Erythroblast (primary cell): Measurements from ENCODE around the gene MAGEF1.

Source experiments
- GATA1 ChIP-seq: IDR thresholded peaks from 2 replicates; pipeline ENCODE4 v1.6.1; 2011; ENCODE audit warnings: low read depth, mild to moderate bottlenecking, control low read depth, low read length, moderate library complexity
- POLR2A ChIP-seq: IDR thresholded peaks from 2 replicates; pipeline ENCODE4 v1.6.1; 2011; ENCODE audit warnings: mild to moderate bottlenecking, low read length

DNA sequence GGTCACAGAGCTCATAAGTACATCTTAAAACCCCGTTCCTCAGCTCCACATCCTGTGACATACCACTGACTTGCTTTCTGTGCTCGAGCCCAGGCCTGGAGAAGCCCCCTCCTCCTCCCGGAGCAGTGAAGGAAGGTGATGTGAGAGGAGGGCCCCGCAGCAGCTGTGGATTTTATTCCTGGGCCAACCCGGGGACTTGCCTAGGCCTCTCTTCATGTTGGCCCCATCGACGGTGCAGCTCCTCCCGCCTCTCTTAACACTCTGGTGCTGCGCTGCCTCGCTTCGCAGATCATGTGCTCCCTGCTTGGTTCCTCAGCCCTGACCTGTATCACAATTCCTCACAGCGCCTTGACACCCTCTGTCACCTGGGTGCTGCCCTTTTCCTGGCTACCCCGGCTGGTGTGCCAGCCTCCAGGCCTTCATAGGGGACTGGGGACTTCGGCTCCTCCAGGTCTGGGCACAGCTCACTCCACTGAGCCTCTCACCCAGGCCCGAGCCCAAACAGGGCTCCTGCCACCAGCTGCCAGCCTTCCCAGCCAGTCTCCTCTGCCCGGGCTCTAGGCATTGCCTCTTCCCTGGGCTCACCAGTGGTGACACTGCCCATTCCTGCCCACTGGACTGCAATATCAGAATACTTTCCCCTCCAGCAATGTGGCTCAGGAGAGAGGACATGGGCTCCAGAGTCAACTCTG, 21.5 kb downstream of the MAGEF1 start:
- TF ChIP-seq POLR2A, result no peak
- no peak for TF ChIP-seq GATA1
